Measurements from ENCODE around the gene LSM8.
A peak's percentile ranks its signal among the peaks of the same experiment; 100 is the strongest.
"Not testable (repeated sequence)": the region's sequence is repeated elsewhere in the genome, so short reads cannot be mapped to it uniquely, and the experiment has no call there.

Gene LSM8

GRCh38 chr7:118183786-118184564 lies at the start of gene LSM8:
Gene LSM8, plus strand, starts transcription at chr7:118184164. Its CDS starts 60 bp downstream, at chr7:118184224.
- peak; percentile 97 for DNase-seq

DNA sequence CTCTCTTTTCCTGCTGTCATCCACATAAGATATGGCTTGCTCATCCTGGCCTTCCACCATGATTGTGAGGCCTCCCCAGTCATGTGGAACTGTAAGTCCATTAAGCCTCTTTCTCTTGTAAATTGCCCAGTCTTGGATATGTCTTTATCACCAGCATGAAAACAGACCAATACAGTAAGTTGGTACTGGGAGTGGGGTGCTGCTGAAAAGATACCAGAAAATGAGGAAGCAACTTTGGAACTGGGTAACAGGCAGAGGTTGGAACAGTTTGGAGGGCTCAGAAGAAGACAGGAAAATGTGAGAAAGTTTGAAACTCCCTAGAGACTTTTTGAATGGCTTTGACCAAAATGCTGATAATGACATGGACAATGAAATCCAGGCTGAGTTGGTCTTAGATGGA lies 49.5 kb upstream of the LSM8 start:
- not testable (repeated sequence) for DNase-seq

DNA sequence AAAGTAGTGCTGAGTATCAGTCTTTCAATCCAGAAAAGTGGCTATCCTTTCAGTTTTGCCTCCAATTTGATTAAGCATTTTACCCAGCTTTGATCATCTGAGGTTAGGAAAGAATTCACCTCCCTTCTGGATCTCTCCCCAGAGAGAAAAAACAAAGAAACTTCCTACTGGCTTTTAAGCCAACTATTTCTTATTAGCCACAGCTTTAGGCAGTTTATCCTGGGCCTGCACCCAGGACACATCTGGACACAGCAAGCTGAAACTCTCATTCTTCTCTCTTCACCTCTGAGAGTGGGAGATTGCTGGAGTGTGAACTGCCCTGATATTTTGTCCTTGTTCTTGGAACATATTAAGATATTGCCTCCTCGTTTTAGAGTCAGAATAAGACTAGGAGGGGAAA lies 43.5 kb upstream of the LSM8 start:
- no peak for DNase-seq

GRCh38 chr7:118142012-118142411 lies 42.0 kb upstream of the LSM8 start:
- no peak for DNase-seq

DNA sequence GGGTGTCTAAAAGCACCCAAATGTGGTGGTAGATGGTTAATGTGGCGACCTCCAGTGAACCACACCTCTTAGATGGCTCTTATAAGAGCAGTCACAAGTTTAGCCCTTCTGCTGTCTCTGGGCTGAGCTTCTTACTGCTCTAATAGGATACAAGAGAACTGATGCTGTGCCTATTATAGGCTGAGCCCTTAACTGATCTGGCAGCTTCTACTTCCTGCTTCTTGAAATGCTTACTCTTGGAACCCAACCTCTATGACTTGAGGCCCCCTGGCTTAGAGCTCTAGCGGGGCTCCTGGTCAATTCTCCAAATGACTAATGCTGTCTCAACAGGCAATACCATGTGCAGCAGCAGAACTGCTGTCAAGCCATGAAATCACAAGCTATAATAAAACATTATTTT lies 35.0 kb upstream of the LSM8 start:
- DNase-seq: no peak

- DNase-seq: no peak
Observed at GRCh38 chr7:118149394-118149793, 34.6 kb upstream of the LSM8 start.

- no peak for DNase-seq
Observed at GRCh38 chr7:118151671-118152070, 32.3 kb upstream of the LSM8 start.

- no peak for DNase-seq
Observed at GRCh38 chr7:118152149-118152548, 31.8 kb upstream of the LSM8 start.

DNA sequence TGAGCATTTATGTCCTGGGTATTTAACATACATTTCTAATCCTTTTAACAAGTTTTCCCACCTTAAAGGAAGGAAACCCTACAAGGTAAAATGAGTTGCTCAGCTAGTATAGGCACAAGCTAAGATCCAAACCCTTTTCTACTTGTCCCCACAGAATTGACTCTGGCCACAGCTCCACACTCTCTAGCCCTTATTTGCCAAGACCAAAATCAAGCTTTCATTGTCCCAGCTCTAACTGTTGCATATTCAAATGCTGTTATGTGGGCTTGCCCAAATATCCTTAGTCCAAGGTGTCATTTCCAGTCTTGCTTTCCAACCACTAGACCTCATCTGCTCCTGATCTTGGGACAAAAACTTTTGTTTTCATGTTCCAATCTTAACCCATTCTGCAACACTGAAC lies 31.3 kb upstream of the LSM8 start:
- no peak for DNase-seq

DNA sequence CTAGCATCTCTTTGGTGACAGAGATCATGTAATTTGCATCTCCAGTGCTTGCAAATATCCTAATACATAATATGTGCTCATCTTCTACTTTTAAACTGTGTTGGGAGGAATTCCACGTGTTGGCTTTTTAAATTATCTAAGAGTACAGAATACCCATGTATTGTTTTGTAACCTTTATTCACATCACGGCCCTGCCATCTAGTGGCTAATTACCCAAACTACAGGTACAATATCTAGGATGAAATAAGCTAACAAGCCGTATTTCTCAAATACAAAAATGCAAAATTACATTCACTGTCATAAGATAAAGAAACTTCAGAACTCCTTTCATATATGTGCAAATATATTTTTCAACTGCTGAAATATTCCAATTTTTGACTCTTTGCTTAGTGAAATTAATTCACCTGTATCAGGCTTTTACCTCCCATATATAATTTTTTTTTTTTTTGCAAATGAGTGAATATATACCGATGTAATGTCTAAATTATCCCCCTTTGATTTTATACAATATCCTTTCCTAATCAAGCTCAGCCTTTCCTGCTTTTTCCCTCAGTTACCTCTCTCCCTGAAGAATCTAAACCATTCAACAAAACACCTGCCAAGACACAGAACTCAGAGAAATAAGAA lies 30.3 kb upstream of the LSM8 start:
- DNase-seq: peak; percentile 10

GRCh38 chr7:118158766-118159165 lies 25.2 kb upstream of the LSM8 start:
- DNase-seq: no peak

- no peak for DNase-seq
Observed at GRCh38 chr7:118169146-118169545, 14.8 kb upstream of the LSM8 start.

- DNase-seq: no peak
Observed at GRCh38 chr7:118175740-118176139, 8.2 kb upstream of the LSM8 start.

DNA sequence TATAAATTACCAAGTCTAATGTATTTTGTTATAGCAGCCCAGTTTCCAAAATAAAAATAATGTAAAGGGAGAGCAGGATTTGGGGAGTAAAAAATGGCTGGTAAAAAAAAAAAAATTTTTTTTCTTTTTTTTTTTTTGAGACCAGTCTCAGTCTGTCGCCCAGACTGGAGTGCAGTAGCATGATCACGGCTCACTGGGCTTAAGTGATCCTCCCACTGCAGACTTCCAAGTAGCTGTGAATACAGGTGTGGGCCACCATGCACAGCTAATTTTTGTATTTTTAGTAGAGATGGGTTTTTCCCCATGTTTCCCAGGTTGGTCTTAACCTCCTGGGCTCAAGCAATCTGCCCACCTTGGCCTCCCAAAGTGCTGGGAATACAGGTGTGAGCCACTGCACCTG lies 4.8 kb upstream of the LSM8 start:
- no peak for DNase-seq

DNA sequence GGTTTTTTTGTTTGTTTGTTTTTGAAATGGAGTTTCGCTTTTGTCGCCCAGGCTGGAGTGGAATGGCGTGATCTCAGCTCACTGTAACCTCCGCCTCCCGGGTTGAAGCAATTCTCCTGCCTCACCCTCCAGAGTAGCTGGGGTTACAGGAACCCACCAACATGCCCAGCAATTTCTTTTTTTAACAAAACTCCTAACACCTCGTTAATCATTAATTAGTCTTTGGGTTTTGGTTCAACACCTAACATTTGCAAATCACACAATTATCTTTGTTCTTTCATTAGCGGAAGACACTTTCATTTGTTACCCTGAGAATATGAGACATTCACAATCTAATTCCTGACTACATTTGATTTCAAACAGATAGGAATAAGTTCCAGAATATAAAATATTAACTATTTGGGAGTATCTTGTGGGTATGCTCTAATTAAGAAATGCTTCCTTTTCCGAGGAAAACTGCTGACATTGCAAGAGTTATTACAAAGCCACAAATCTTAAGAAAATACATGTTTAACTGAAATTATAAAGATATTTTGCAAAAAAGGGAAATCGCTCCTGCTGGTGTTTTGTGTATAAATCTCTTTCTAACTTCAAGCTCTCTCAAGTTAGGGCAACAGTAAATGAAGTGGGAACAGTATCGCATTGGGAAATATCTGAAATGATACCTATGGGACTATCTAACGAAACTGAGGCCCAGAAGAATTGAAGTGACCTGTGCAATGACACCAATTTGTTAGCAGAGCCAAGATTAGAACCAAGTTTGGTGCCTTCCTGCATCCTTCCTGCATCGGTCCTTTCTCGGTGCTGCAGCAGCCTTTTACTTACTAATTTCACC lies 1.2 kb upstream of the LSM8 start:
- peak; percentile 6 for DNase-seq

GRCh38 chr7:118183428-118183785 lies 557 bp upstream of the LSM8 start:
- DNase-seq: no peak

DNA sequence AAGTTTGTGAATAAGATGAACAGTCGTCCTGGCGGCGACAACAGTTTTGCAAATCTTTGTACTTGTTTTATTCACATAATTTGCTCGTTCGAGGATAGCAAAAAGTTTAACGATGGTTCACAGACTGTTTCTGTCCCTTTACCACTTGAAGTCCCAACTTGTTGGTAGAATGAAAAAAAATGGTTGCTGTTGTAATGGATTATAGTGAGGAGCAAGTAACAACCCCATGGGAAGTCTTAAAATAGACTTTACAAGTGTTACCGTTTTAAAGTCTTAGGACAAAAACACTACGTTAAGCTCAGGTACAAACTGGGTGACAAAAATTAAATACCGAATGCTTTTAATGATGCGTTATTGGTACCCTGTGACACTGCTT lies 589 bp downstream of the LSM8 start:
- no peak for DNase-seq

- DNase-seq: no peak
Observed at GRCh38 chr7:118185163-118185860, 1.3 kb downstream of the LSM8 start.

- no peak for DNase-seq
Observed at GRCh38 chr7:118186501-118186900, 2.5 kb downstream of the LSM8 start.

- no peak for DNase-seq
Observed at GRCh38 chr7:118194571-118194970, 10.6 kb downstream of the LSM8 start.

DNA sequence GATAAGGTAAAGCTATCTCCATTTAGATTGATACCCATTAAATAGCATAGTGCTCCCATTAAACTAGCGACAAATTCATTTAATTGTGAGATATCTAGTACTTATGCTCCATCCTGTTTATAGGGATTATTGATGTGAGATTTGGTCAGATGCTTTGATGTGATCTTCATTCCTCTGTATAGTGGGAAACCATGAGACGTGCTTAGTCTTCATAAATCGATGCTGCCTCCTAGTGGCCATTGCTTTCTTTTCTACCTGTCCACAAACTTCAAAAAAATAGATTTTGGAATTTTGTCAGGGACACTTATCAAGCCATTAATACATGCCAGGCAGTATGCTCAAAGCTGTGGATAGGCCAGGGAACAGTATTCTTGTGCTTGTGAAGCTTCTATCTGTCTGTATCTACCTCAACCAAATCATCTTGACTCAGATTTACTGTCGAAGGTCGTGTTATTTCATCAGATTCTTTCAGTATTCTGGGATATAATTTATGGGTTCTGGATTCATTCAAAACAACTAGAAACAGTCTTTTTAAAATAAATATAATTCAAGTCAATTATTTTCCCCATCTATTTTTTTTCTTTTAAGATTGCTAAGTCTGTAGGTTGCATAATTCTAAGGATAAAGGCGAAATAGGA lies 12.0 kb downstream of the LSM8 start:
- DNase-seq: peak; percentile 47

GRCh38 chr7:118202061-118202460 lies 18.1 kb downstream of the LSM8 start:
- no peak for DNase-seq

Data from activated gamma-delta T cell treated with Interleukin-2 at 50 U/mL for 16 hours (primary cell).